Ecto neural progenitor cell (in vitro differentiated cells): ENCODE data around the gene AKR1C1.
"Not testable (repeated sequence)": the region's sequence is repeated elsewhere in the genome, so short reads cannot be mapped to it uniquely, and the experiment has no call there.

Experiments
- DNase-seq: peaks from one replicate; pipeline ENCODE4 v3.0.0-alpha.2; 2018; ENCODE audit warnings: low spot score

The AKR1C1 gene

GRCh38 chr10:4962876-4963814 lies at the start of gene AKR1C1:
AKR1C1 (plus strand) TSS chr10:4963415; CDS start chr10:4963445, 30 bp downstream.
- not testable (repeated sequence) for DNase-seq

- no peak for DNase-seq
Measured at GRCh38 chr10:4914213-4914850, 48.9 kb upstream of the AKR1C1 start.

GRCh38 chr10:4916086-4916716 lies 47.0 kb upstream of the AKR1C1 start:
- DNase-seq: no peak

GRCh38 chr10:4918236-4918635 lies 45.0 kb upstream of the AKR1C1 start:
- DNase-seq: no peak

- not testable (repeated sequence) for DNase-seq
Measured at GRCh38 chr10:4924482-4924881, 38.7 kb upstream of the AKR1C1 start.

GRCh38 chr10:4926400-4926799 lies 36.8 kb upstream of the AKR1C1 start:
- DNase-seq: no peak

GRCh38 chr10:4931587-4931986 lies 31.6 kb upstream of the AKR1C1 start:
- no peak for DNase-seq

- DNase-seq: no peak
Measured at GRCh38 chr10:4934391-4934987, 28.7 kb upstream of the AKR1C1 start.

GRCh38 chr10:4937346-4937745 lies 25.9 kb upstream of the AKR1C1 start:
- no peak for DNase-seq

GRCh38 chr10:4939224-4940072 lies 23.8 kb upstream of the AKR1C1 start:
- no peak for DNase-seq

GRCh38 chr10:4940073-4940428 lies 23.2 kb upstream of the AKR1C1 start:
- DNase-seq: not testable (repeated sequence)

GRCh38 chr10:4940909-4941308 lies 22.3 kb upstream of the AKR1C1 start:
- DNase-seq: not testable (repeated sequence)

- DNase-seq: no peak
Measured at GRCh38 chr10:4941540-4942330, 21.5 kb upstream of the AKR1C1 start.

- DNase-seq: not testable (repeated sequence)
Measured at GRCh38 chr10:4942931-4943330, 20.3 kb upstream of the AKR1C1 start.

- DNase-seq: not testable (repeated sequence)
Measured at GRCh38 chr10:4943416-4943815, 19.8 kb upstream of the AKR1C1 start.

GRCh38 chr10:4943821-4944220 lies 19.4 kb upstream of the AKR1C1 start:
- DNase-seq: no peak

GRCh38 chr10:4944841-4945240 lies 18.4 kb upstream of the AKR1C1 start:
- DNase-seq: no peak

GRCh38 chr10:4945766-4946717 lies 17.2 kb upstream of the AKR1C1 start:
- no peak for DNase-seq

- no peak for DNase-seq
Measured at GRCh38 chr10:4947039-4947634, 16.1 kb upstream of the AKR1C1 start.
